Activated CD4-positive, alpha-beta T cell treated with anti-CD3 and anti-CD28 coated beads for 4 hours (primary cell): ENCODE measurements around the gene AJAP1.

Experiments
- DNase-seq, 2 donors: peaks; one replicate each; pipeline ENCODE4 v3.0.0-alpha.2; 2020

The AJAP1 gene

GRCh38 chr1:4631321-4631720 lies 23.1 kb upstream of the AJAP1 start:
- no peak for DNase-seq

- no peak for DNase-seq
Observed at GRCh38 chr1:4633346-4633745, 21.1 kb upstream of the AJAP1 start.

GRCh38 chr1:4634156-4634792 lies 20.1 kb upstream of the AJAP1 start:
- no peak for DNase-seq

- DNase-seq: no peak
Observed at GRCh38 chr1:4634793-4635406, 19.5 kb upstream of the AJAP1 start.

- no peak for DNase-seq
Observed at GRCh38 chr1:4636186-4636585, 18.2 kb upstream of the AJAP1 start.

- DNase-seq: no peak
Observed at GRCh38 chr1:4636644-4637380, 17.6 kb upstream of the AJAP1 start.

- no peak for DNase-seq
Observed at GRCh38 chr1:4637616-4638344, 16.6 kb upstream of the AJAP1 start.

- DNase-seq: no peak
Observed at GRCh38 chr1:4638345-4638729, 16.1 kb upstream of the AJAP1 start.

- DNase-seq: no peak
Observed at GRCh38 chr1:4640931-4641330, 13.5 kb upstream of the AJAP1 start.

- DNase-seq: no peak
Observed at GRCh38 chr1:4647391-4647790, 7.0 kb upstream of the AJAP1 start.

GRCh38 chr1:4648657-4649056 lies 5.8 kb upstream of the AJAP1 start:
- DNase-seq: no peak

- DNase-seq: no peak
Observed at GRCh38 chr1:4650481-4650880, 3.9 kb upstream of the AJAP1 start.

GRCh38 chr1:4650981-4651380 lies 3.4 kb upstream of the AJAP1 start:
- no peak for DNase-seq

- peak; percentile 42 for DNase-seq
Observed at GRCh38 chr1:4652631-4653327, 1.6 kb upstream of the AJAP1 start.

GRCh38 chr1:4653328-4653660 lies 1.1 kb upstream of the AJAP1 start:
- no peak for DNase-seq

GRCh38 chr1:4654764-4655673 lies 610 bp downstream of the AJAP1 start:
- no peak for DNase-seq

GRCh38 chr1:4655674-4656532 lies 1.5 kb downstream of the AJAP1 start:
- no peak for DNase-seq

GRCh38 chr1:4656533-4657140 lies 2.2 kb downstream of the AJAP1 start:
- no peak for DNase-seq

GRCh38 chr1:4657244-4657789 lies 2.9 kb downstream of the AJAP1 start:
- DNase-seq: no peak

GRCh38 chr1:4657960-4658541 lies 3.6 kb downstream of the AJAP1 start:
- no peak for DNase-seq
